Inflammatory macrophage treated with lipopolysaccharide for 4 hours (primary cell): ENCODE measurements around the gene CCDC197.

Experiments
- DNase-seq: peaks from one replicate; pipeline ENCODE4 v3.0.0-alpha.2; 2020

The CCDC197 gene

GRCh38 chr14:93962701-93963601, 34.1 kb upstream of the CCDC197 start:
- peak; percentile 71 for DNase-seq

- DNase-seq, result no peak
Observed at GRCh38 chr14:93963692-93964091, 33.4 kb upstream of the CCDC197 start.

GRCh38 chr14:93964281-93964680, 32.8 kb upstream of the CCDC197 start:
- no peak for DNase-seq

- no peak for DNase-seq
Observed at GRCh38 chr14:93964820-93965286, 32.2 kb upstream of the CCDC197 start.

GRCh38 chr14:93965287-93965821, 31.7 kb upstream of the CCDC197 start:
- DNase-seq, result peak; percentile 59

GRCh38 chr14:93965946-93966474, 31.1 kb upstream of the CCDC197 start:
- no peak for DNase-seq

- DNase-seq, result peak; percentile 87
Observed at GRCh38 chr14:93967637-93968250, 29.4 kb upstream of the CCDC197 start.

- no peak for DNase-seq
Observed at GRCh38 chr14:93969082-93969828, 27.8 kb upstream of the CCDC197 start.

GRCh38 chr14:93970585-93970964, 26.5 kb upstream of the CCDC197 start:
- no peak for DNase-seq

- peak; percentile 79 for DNase-seq
Observed at GRCh38 chr14:93970965-93971634, 26.0 kb upstream of the CCDC197 start.

GRCh38 chr14:93971635-93972027, 25.5 kb upstream of the CCDC197 start:
- no peak for DNase-seq

GRCh38 chr14:93972618-93973205, 24.4 kb upstream of the CCDC197 start:
- no peak for DNase-seq

- no peak for DNase-seq
Observed at GRCh38 chr14:93973607-93974006, 23.5 kb upstream of the CCDC197 start.

GRCh38 chr14:93974299-93974698, 22.8 kb upstream of the CCDC197 start:
- no peak for DNase-seq

GRCh38 chr14:93974833-93975232, 22.3 kb upstream of the CCDC197 start:
- peak; percentile 82 for DNase-seq

GRCh38 chr14:93975791-93976476, 21.2 kb upstream of the CCDC197 start:
- DNase-seq, result no peak

- DNase-seq, result no peak
Observed at GRCh38 chr14:93976477-93977057, 20.5 kb upstream of the CCDC197 start, which contains the start of gene ASB2. Gene ASB2 (minus strand): TSS chr14:93976570. CDS start chr14:93964539, 12,031 bp downstream.

GRCh38 chr14:93977171-93977570, 19.9 kb upstream of the CCDC197 start:
- no peak for DNase-seq

- DNase-seq, result no peak
Observed at GRCh38 chr14:93977790-93978581, 19.1 kb upstream of the CCDC197 start.

GRCh38 chr14:93978735-93979134, 18.4 kb upstream of the CCDC197 start:
- no peak for DNase-seq
